Heart right ventricle (tissue), 16 donors: ENCODE results near the gene PBX4. TPM values are rescaled to one million over a fixed set of nuclear protein-coding genes. Genes with fewer than 3 reads are reported as not detected.
A peak's percentile ranks its signal among the peaks of the same experiment; 100 is the strongest.

Source experiments
- ATAC-seq, 8 donors: fragments of 200-7000 bp; cut with Tn5 transposase; one replicate each; pipeline ENCODE4 v1.9.1; 2020; ENCODE audit warnings: mild to moderate bottlenecking in 8 of 8, moderate library complexity in 8 of 8, moderate number of reproducible peaks in 1 of 8
- DNase-seq, 2 donors: peaks; one replicate each; pipeline ENCODE4 v3.0.0-alpha.2; 2020
- H3K27ac ChIP-seq, 10 donors: fragments of 200-600 bp; sonication (generic) in 2 of 10; one replicate each; pipeline versions ENCODE4 v1.5.0 to v1.8.0; 2020 to 2022; ENCODE audit warnings: mild to moderate bottlenecking in 3 of 10
- H3K27me3 ChIP-seq, 7 donors: fragments of 200-600 bp; one replicate each; pipeline ENCODE4 v1.8.0; 2021 to 2022; ENCODE audit warnings: mild to moderate bottlenecking in 2 of 7
- H3K36me3 ChIP-seq, 9 donors: fragments of 200-600 bp; sonication (generic) in 1 of 9; one replicate each; pipeline versions ENCODE4 v1.5.0 to v1.8.0; 2020 to 2022; ENCODE audit warnings: mild to moderate bottlenecking in 2 of 9
- H3K4me1 ChIP-seq, 9 donors: fragments of 200-600 bp; sonication (generic) in 1 of 9; one replicate each; pipeline versions ENCODE4 v1.5.0 to v1.8.0; 2020 to 2022; ENCODE audit warnings: mild to moderate bottlenecking in 4 of 9
- H3K4me3 ChIP-seq, 10 donors: fragments of 200-600 bp; sonication (generic) in 2 of 10; one replicate each; pipeline versions ENCODE4 v1.5.0 to v1.8.0; 2020 to 2022; ENCODE audit warnings: mild to moderate bottlenecking in 7 of 10, moderate library complexity in 2 of 10
- H3K9me3 ChIP-seq, 11 donors: fragments of 200-600 bp in 10 of 11; sonication (generic) in 2 of 11; one replicate each; pipeline versions ENCODE4 v1.5.0 to v1.8.0; 2013 to 2022; ENCODE audit warnings: mild to moderate bottlenecking in 2 of 11, control low read depth in 1 of 11, moderate library complexity in 1 of 11
- CTCF ChIP-seq, 9 donors: fragments of 200-600 bp; sonication (generic) in 2 of 9; IDR thresholded peaks; one replicate each; pipeline versions ENCODE4 v1.5.0 to v1.8.0; 2021 to 2022; ENCODE audit warnings: antibody characterized with exemption in 9 of 9, mild to moderate bottlenecking in 5 of 9, moderate library complexity in 1 of 9
- WGBS, 2 donors: extraction: QIAGEN DNeasy Blood & Tissue Kit; methylation state at CpG; one replicate each; pipeline ENCODE4 v1.1.7; 2013; ENCODE audit warnings: inconsistent platforms in 1 of 2; 5-methylcytosine and 5-hydroxymethylcytosine counted together
- intact Hi-C, 10 donors: fragments of 100-400 bp; cut with DNase I; formaldehyde crosslinking; loops; one replicate each; pipeline versions ENCODE4 v1.11.1 to v1.14.2; 2022
- polyA plus RNA-seq, 2 donors: library from polyadenylated mRNA; stranded (reverse); fragments of 200-250 nt; gene quantifications; one replicate each; pipeline ENCODE4 v1.2.3, GENCODE V29; 2013
- total RNA-seq, 10 donors: library from RNA; stranded (reverse); fragmentation: NEBNext Ultra II Directional in 3 of 10; extraction: Animal tissue kit (Norgen Biotek cat#: 25700) in 3 of 10; gene quantifications; one replicate each; pipeline versions ENCODE4 v1.2.1 to v1.2.4, GENCODE V29; 2021 to 2023
- donor health status: Arrhythmogenic right ventricular cardiomyopathy.
- donor health status: ischemic (EF 13 %, LVEDD 7.1; RV severe dilation, severe dysfunction).
- donor health status: healthy with polysubstance abuse.
- donor health status: DM: no; HTN: yes; CAD: no.
- donor health status: DM: no; HTN: no; CAD: no.
- donor health status: ischemic (EF 25% LVEDD 6.9; RV normal size, moderate dysfunction).
- donor health status: ischemic (EF 25% LVEDD 5.7; RV mildly dilated, moderate dysfunction).
- donor health status: healthy.
- donor health status: DM: yes; HTN: yes; CAD: no.
- donor health status: Ischemic cardiomyopathy.
- donor health status: ischemic (EF 35%, LVEDD 5.7; RV mildly dilated, moderate dysfunction).
- donor health status: nonischemic (EF 11% LVEDD 7.7; RV severe dilation, severe dysfunction).
- donor health status: DM: yes; HTN: yes; CAD: no.
- donor health status: PGD.
- donor health status: ischemic (EF 29% LVEDD 5.4; RV normal size, mild dysfunction).
- donor health status: nonischemic (EF 23%, LVEDD 6.1; RV moderate dilation, normal function).

The PBX4 gene
- total and polyA plus RNA-seq, 12 donors, result 0.06 to 1.2 (median 0.36) TPM; not detected in 7

- no peak for ATAC-seq
- WGBS, 2 donors, result 61 to 63% methylated on average over 13 of the region's 13 CpGs
- H3K27me3 ChIP-seq, result peaks cover 0 to 43% (median 32%) of the 10 kb centered on the region in 7 donors
Observed at GRCh38 chr19:19548915-19549759, 69.3 kb downstream of the PBX4 start.

GRCh38 chr19:19547674-19548336, 70.7 kb downstream of the PBX4 start:
- 37 to 40% methylated on average over 15 of the region's 15 CpGs for WGBS, 2 donors
- H3K4me3 ChIP-seq, result no peak overlapping the region
- H3K27me3 ChIP-seq, result peaks cover 0 to 55% (median 42%) of the 10 kb centered on the region in 7 donors
- H3K36me3 ChIP-seq, result no peaks in the 10 kb centered on the region
- DNase-seq (peak in 1 of 2 donors; percentile 42), ATAC-seq (peak; percentile 43 to 78 (median 64))
- peaks cover 0 to 23% (median 15%) of the 10 kb centered on the region in 9 donors for H3K4me1 ChIP-seq
- intact Hi-C loops, result no loop called here
- H3K27ac ChIP-seq, result peak overlapping the region in 7 of 10 donors; percentile 37 to 79 (median 56)
- H3K9me3 ChIP-seq, result peaks cover 0 to 4% (median 0%) of the 10 kb centered on the region in 11 donors
- TF ChIP-seq CTCF (IDR thresholded peaks at IDR 0.05), result no peak

More at GRCh38 chr19:19548915-19549759, 69.3 kb downstream of the PBX4 start:
- no peak for DNase-seq
- intact Hi-C loops, result no loop called here
- no peaks in the 10 kb centered on the region for H3K36me3 ChIP-seq
- H3K4me1 ChIP-seq, result peaks cover 0 to 23% (median 15%) of the 10 kb centered on the region in 9 donors
- H3K9me3 ChIP-seq, result peaks cover 0 to 4% (median 0%) of the 10 kb centered on the region in 11 donors
- H3K27ac ChIP-seq, result no peak overlapping the region
- no peak for TF ChIP-seq CTCF (IDR thresholded peaks at IDR 0.05)
- H3K4me3 ChIP-seq, result no peak overlapping the region

GRCh38 chr19:19546751-19547162, 71.7 kb downstream of the PBX4 start:
- no peaks in the 10 kb centered on the region for H3K36me3 ChIP-seq
- peak in 1 of 2 donors; percentile 57 for DNase-seq
- 33 to 48% methylated on average over 17 to 19 of the region's 19 CpGs for WGBS, 2 donors
- H3K9me3 ChIP-seq, result peaks cover 0 to 4% (median 0%) of the 10 kb centered on the region in 11 donors
- TF ChIP-seq CTCF (IDR thresholded peaks at IDR 0.05), result no peak
- no peak overlapping the region for H3K4me3 ChIP-seq
- peak; percentile 52 to 82 (median 72) for ATAC-seq
- peak overlapping the region in 7 of 10 donors; percentile 16 to 79 (median 56) for H3K27ac ChIP-seq
- peaks cover 0 to 23% (median 15%) of the 10 kb centered on the region in 9 donors for H3K4me1 ChIP-seq
- intact Hi-C loops, result no loop called here
- peaks cover 0 to 65% (median 52%) of the 10 kb centered on the region in 7 donors for H3K27me3 ChIP-seq

- intact Hi-C loops, result no loop called here
- WGBS, 2 donors, result 94 to 95% methylated on average over 23 of the region's 23 CpGs
- no peak for DNase-seq
- no peaks in the 10 kb centered on the region for H3K36me3 ChIP-seq
- no peak overlapping the region for H3K27ac ChIP-seq
- no peak for TF ChIP-seq CTCF (IDR thresholded peaks at IDR 0.05)
- H3K4me3 ChIP-seq, result no peak overlapping the region
- no peak for ATAC-seq
- H3K27me3 ChIP-seq, result peaks cover 4 to 76% (median 59%) of the 10 kb centered on the region in 7 donors
- H3K4me1 ChIP-seq, result peaks cover 5 to 32% (median 22%) of the 10 kb centered on the region in 9 donors
- H3K9me3 ChIP-seq, result no peaks in the 10 kb centered on the region
Observed at GRCh38 chr19:19545707-19546106, 72.8 kb downstream of the PBX4 start.
